Neural cell (in vitro differentiated cells): ENCODE results near the gene DNAJB1.

Source experiments
- EP300 ChIP-seq: fragments of 450-650 bp; conservative IDR thresholded peaks from 2 replicates; pipeline ENCODE4 v1.6.1; 2014; ENCODE audit warnings: antibody characterized with exemption, mild to moderate bottlenecking, moderate library complexity; ENCODE audit not compliant: poor library complexity, severe bottlenecking
- EZH2 ChIP-seq: fragments of 200-600, 300-800 bp; shearing (Covaris generic), sonication (generic); IDR thresholded peaks from 2 replicates; pipeline ENCODE4 v1.6.1; 2014; ENCODE audit warnings: antibody characterized with exemption, low read length, borderline replicate concordance, mild to moderate bottlenecking; ENCODE audit not compliant: insufficient read depth, poor library complexity, severe bottlenecking
- POLR2AphosphoS5 ChIP-seq: IDR thresholded peaks from 2 replicates; pipeline ENCODE4 v1.6.1; 2012
- REST ChIP-seq: IDR thresholded peaks from 2 replicates; pipeline ENCODE4 v1.6.1; 2012; ENCODE audit warnings: borderline replicate concordance
- TF ChIP-seq, protein P1 (sequence below): fragments of 450-650 bp; IDR thresholded peaks from 2 replicates; pipeline ENCODE4 v1.5.1; 2014; ENCODE audit warnings: antibody characterized with exemption, mild to moderate bottlenecking, moderate library complexity; ENCODE audit not compliant: poor library complexity, severe bottlenecking

GRCh38 chr19:14519245-14519859 is 1.2 kb upstream of the DNAJB1 start:
- TF ChIP-seq POLR2AphosphoS5 = no peak
- TF ChIP-seq, protein P1, sequence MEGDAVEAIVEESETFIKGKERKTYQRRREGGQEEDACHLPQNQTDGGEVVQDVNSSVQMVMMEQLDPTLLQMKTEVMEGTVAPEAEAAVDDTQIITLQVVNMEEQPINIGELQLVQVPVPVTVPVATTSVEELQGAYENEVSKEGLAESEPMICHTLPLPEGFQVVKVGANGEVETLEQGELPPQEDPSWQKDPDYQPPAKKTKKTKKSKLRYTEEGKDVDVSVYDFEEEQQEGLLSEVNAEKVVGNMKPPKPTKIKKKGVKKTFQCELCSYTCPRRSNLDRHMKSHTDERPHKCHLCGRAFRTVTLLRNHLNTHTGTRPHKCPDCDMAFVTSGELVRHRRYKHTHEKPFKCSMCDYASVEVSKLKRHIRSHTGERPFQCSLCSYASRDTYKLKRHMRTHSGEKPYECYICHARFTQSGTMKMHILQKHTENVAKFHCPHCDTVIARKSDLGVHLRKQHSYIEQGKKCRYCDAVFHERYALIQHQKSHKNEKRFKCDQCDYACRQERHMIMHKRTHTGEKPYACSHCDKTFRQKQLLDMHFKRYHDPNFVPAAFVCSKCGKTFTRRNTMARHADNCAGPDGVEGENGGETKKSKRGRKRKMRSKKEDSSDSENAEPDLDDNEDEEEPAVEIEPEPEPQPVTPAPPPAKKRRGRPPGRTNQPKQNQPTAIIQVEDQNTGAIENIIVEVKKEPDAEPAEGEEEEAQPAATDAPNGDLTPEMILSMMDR = no peak
- TF ChIP-seq EZH2 = no peak
- TF ChIP-seq EP300 = no peak
- TF ChIP-seq REST = no peak
